ENCODE measurements around the gene GGPS1.
A peak's percentile ranks its signal among the peaks of the same experiment; 100 is the strongest.
"Not testable (repeated sequence)": the region's sequence is repeated elsewhere in the genome, so short reads cannot be mapped to it uniquely, and the experiment has no call there.

Gene GGPS1

GRCh38 chr1:235299169-235299858, 29.1 kb upstream of the GGPS1 start:
- H3K4me3 ChIP-seq (ENCODE audit: low read length), result peak overlapping the region; percentile 5
- no peak for DNase-seq (ENCODE audit: low read depth, low spot score)

GRCh38 chr1:235302143-235302542, 26.2 kb upstream of the GGPS1 start:
- H3K4me3 ChIP-seq (ENCODE audit: low read length), result no peak overlapping the region
- DNase-seq (ENCODE audit: low read depth, low spot score), result no peak

GRCh38 chr1:235304549-235305451, 23.6 kb upstream of the GGPS1 start:
- DNase-seq (ENCODE audit: low read depth, low spot score), result peak; percentile 52
- no peak overlapping the region for H3K4me3 ChIP-seq (ENCODE audit: low read length)

GRCh38 chr1:235307158-235308124, 20.9 kb upstream of the GGPS1 start:
- DNase-seq (ENCODE audit: low read depth, low spot score), result no peak

GRCh38 chr1:235309206-235309605, 19.2 kb upstream of the GGPS1 start:
- H3K4me3 ChIP-seq (ENCODE audit: low read length); DNase-seq (ENCODE audit: low read depth, low spot score): not testable (repeated sequence)

More at GRCh38 chr1:235307158-235308124, 20.9 kb upstream of the GGPS1 start:
- H3K4me3 ChIP-seq (ENCODE audit: low read length), result no peak overlapping the region

- no peak for DNase-seq (ENCODE audit: low read depth, low spot score)
- H3K4me3 ChIP-seq (ENCODE audit: low read length), result no peak overlapping the region
Measured at GRCh38 chr1:235313262-235313661, 15.1 kb upstream of the GGPS1 start.

GRCh38 chr1:235313931-235314678, 14.3 kb upstream of the GGPS1 start:
- no peak overlapping the region for H3K4me3 ChIP-seq (ENCODE audit: low read length)
- DNase-seq (ENCODE audit: low read depth, low spot score), result no peak

GRCh38 chr1:235315173-235315572, 13.2 kb upstream of the GGPS1 start:
- no peak for DNase-seq (ENCODE audit: low read depth, low spot score)
- H3K4me3 ChIP-seq (ENCODE audit: low read length), result no peak overlapping the region

GRCh38 chr1:235315735-235316134, 12.6 kb upstream of the GGPS1 start:
- no peak overlapping the region for H3K4me3 ChIP-seq (ENCODE audit: low read length)
- no peak for DNase-seq (ENCODE audit: low read depth, low spot score)

- H3K4me3 ChIP-seq (ENCODE audit: low read length), result no peak overlapping the region
- no peak for DNase-seq (ENCODE audit: low read depth, low spot score)
Measured at GRCh38 chr1:235317168-235317567, 11.2 kb upstream of the GGPS1 start.

GRCh38 chr1:235319255-235319654, 9.1 kb upstream of the GGPS1 start:
- no peak for DNase-seq (ENCODE audit: low read depth, low spot score)
- H3K4me3 ChIP-seq (ENCODE audit: low read length), result no peak overlapping the region

- no peak overlapping the region for H3K4me3 ChIP-seq (ENCODE audit: low read length)
- no peak for DNase-seq (ENCODE audit: low read depth, low spot score)
Measured at GRCh38 chr1:235320521-235321179, 7.7 kb upstream of the GGPS1 start.

GRCh38 chr1:235324296-235324695, 4.1 kb upstream of the GGPS1 start:
- DNase-seq (ENCODE audit: low read depth, low spot score), result no peak

GRCh38 chr1:235325139-235325538, 3.2 kb upstream of the GGPS1 start:
- no peak overlapping the region for H3K4me3 ChIP-seq (ENCODE audit: low read length)
- no peak for DNase-seq (ENCODE audit: low read depth, low spot score)

More at GRCh38 chr1:235324296-235324695, 4.1 kb upstream of the GGPS1 start:
- no peak overlapping the region for H3K4me3 ChIP-seq (ENCODE audit: low read length)

GRCh38 chr1:235325854-235326253, 2.5 kb upstream of the GGPS1 start:
- DNase-seq (ENCODE audit: low read depth, low spot score), result no peak
- H3K4me3 ChIP-seq (ENCODE audit: low read length), result peak overlapping the region; percentile 89

- DNase-seq (ENCODE audit: low read depth, low spot score), result peak; percentile 42
- H3K4me3 ChIP-seq (ENCODE audit: low read length), result peak overlapping the region; percentile 89
Measured at GRCh38 chr1:235326719-235327558, 1.4 kb upstream of the GGPS1 start.

- DNase-seq (ENCODE audit: low read depth, low spot score), result no peak
- peak within 1 kb of the TSS; percentile 89 for H3K4me3 ChIP-seq (ENCODE audit: low read length)
Measured at GRCh38 chr1:235327559-235328270, 655 bp upstream of the GGPS1 start, which contains the start of gene ARID4B. Gene ARID4B, minus strand, starts transcription at chr1:235328179. Its CDS starts 1,260 bp downstream, at chr1:235326919.
